Prostate gland (tissue), 2 donors: ENCODE results near the gene ACIN1. TPM values are rescaled to one million over a fixed set of nuclear protein-coding genes. Genes with fewer than 3 reads are reported as not detected.

Source experiments
- DNase-seq: peaks from one replicate; pipeline ENCODE4 v3.0.0-alpha.2; 2019; ENCODE audit warnings: low spot score
- H3K27ac ChIP-seq, 2 donors: fragments of 200-600 bp; sonication (generic); 2 replicates each; pipeline ENCODE4 v1.5.1; 2017 to 2019
- H3K27me3 ChIP-seq: fragments of 200-600 bp; sonication (generic); replicated peaks from 2 replicates; pipeline ENCODE4 v1.5.1; 2019; ENCODE audit not compliant: insufficient read depth
- H3K36me3 ChIP-seq, 2 donors: fragments of 200-600 bp; sonication (generic); 1 replicate in 1 of 2; 2 replicates in 1 of 2; pipeline versions ENCODE4 v1.5.1 to v1.8.1; 2017 to 2019
- H3K4me1 ChIP-seq: fragments of 200-600 bp; sonication (generic); replicated peaks from 2 replicates; pipeline ENCODE4 v1.5.1; 2019
- H3K4me3 ChIP-seq, 2 donors: fragments of 200-600 bp; sonication (generic); 2 replicates each; pipeline ENCODE4 v1.5.1; 2017 to 2019
- H3K9me3 ChIP-seq: fragments of 200-600 bp; sonication (generic); 2 replicates; pipeline ENCODE4 v1.5.1; 2017
- CTCF ChIP-seq, 4 experiments: fragments of 200-600 bp in 2 of 4; fragments of 450-650 bp in 2 of 4; sonication (generic) in 2 of 4; IDR thresholded peaks; 1 replicate in 3 of 4; 2 replicates in 1 of 4; pipeline ENCODE4 v1.5.1; 2016 to 2019; ENCODE audit warnings: antibody characterized with exemption in 4 of 4, mild to moderate bottlenecking in 2 of 4, moderate library complexity in 2 of 4
- POLR2A ChIP-seq: fragments of 450-650 bp; IDR thresholded peaks from one replicate; pipeline ENCODE4 v1.6.1; 2016; ENCODE audit warnings: antibody characterized with exemption, mild to moderate bottlenecking
- POLR2AphosphoS5 ChIP-seq: sonication (generic); formaldehyde crosslinking; IDR thresholded peaks from one replicate; pipeline ENCODE4 v1.6.1; 2017; ENCODE audit warnings: antibody characterized with exemption
- WGBS: methylation state at CpG from one replicate; pipeline ENCODE4 v1.1.5; 2018; 5-methylcytosine and 5-hydroxymethylcytosine counted together
- intact Hi-C: fragments of 100-400 bp; cut with DNase I; formaldehyde crosslinking; loops from one replicate; pipeline ENCODE4 v1.14.2; 2022
- total RNA-seq, 2 donors: library from RNA; depleted of rRNA; stranded (reverse); fragments of >200 nt; gene quantifications; one replicate each; pipeline ENCODE4 v1.1.0, GENCODE V29; 2016

The ACIN1 gene
- total RNA-seq, 2 donors from 2014 or later = 86.6 to 168 TPM

- H3K27me3 ChIP-seq = no peaks in the 10 kb centered on the region
- intact Hi-C loops = no loop called here
- H3K4me1 ChIP-seq = no peaks in the 10 kb centered on the region
- no peak for TF ChIP-seq CTCF (IDR thresholded peaks at IDR 0.05)
- no peak for TF ChIP-seq POLR2AphosphoS5
- no peak for TF ChIP-seq POLR2A
- H3K4me3 ChIP-seq = no peak overlapping the region
- H3K9me3 ChIP-seq = no peaks in the 10 kb centered on the region
- H3K36me3 ChIP-seq = peaks cover 14 to 33% of the 10 kb centered on the region in 2 donors
- 90% methylated on average over 17 of the region's 17 CpGs for WGBS
- H3K27ac ChIP-seq = no peak overlapping the region
- no peak for DNase-seq
Observed at GRCh38 chr14:23060536-23061260, 34.2 kb downstream of the ACIN1 start.

DNA sequence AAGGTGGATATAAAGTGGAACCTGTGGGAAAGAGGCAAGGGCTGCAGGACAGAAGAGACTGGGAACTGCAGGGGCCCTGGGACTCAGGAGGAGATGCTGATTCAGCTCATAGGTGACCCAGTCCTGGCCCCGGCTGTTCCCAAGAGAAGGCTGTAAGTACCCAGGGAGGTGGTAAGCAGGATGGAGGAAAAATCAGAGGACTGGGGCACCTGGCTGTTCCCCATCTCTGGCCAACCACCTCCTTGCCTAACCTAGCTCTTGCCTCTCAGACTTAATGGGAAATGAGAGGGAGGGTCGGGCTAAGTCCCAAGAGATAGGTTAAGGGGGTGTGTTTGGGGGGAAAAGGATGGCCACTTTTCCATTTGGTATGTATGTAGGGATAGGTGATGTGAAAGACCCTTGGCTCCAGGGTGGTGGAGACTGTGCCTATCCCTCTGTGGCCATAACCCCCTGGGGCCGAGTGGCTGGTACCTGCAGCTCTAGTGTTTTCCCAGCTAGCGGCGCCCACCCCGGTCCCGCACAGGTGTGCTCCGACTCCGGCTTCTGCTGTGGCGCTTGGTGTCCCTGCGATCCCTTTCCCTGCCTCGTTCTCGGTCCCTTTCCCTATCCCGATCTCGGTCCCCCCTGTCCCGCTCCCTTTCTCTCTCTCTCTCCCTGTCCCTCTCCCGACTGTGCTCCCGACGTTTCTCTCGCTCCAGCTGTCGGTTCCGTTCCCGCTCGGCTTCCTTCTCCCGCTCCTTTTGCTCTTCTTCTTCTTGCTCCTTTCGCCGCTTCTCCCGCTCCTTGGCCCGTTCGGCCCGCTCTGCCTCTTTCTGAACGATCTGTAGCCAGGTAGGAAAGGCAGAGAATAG is 36.1 kb downstream of the ACIN1 start:
- Histone ChIP-seq H3K36me3 (peaks cover 14 to 26% of the 10 kb centered on the region in 2 donors), H3K27me3 (no peaks in the 10 kb centered on the region), H3K9me3 (no peaks in the 10 kb centered on the region), H3K27ac (no peak overlapping the region), H3K4me3 (no peak overlapping the region), H3K4me1 (no peaks in the 10 kb centered on the region)
- intact Hi-C loops = no loop called here
- WGBS = 87% methylated on average over 32 of the region's 32 CpGs
- no peak for DNase-seq
- no peak for TF ChIP-seq POLR2AphosphoS5
- no peak for TF ChIP-seq POLR2A
- no peak for TF ChIP-seq CTCF (IDR thresholded peaks at IDR 0.05)

DNA sequence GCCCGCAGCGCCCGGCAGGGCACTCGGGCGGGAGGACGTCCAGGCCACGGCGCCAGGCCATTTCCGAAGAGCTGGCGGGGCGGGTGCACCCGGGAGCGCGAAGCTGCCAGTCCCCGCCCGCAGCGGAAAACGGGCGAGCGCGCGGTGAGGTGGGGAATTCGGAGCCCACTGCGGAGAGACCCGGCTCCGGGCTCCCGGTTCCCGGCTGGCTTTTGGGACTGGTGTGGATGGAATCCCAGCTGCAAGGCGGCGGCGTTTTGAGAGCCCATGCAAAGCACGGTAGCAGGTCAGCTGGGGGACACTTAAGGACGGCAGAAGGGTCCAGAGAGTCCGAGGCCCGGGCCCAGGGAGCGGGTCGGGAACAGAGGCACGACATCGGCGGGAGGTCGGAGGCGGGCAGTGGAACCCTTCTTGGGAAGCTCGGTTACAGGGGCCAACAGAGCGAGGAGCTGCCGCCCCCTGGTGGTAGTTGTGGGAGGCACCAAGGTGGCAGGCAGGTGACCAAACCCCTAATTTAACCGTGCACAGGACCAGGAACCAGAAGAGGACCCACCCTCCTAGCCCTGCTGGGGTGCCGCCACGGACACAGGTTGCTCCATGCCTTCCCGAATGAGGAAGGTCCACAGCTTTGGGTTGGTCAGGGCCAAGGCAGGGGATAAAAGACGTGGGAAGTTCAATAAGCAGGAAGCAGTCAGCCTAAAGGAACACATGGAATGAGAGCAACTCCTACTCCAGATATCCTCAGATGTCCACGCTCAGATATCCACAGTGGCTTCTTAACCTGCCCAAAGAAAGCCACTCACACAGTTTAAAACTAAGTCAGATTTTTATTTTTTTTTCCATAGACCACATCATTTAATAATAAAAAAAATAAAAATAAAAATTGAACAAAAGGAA is 36.9 kb downstream of the ACIN1 start:
- DNase-seq = peak; percentile 85
- peak; percentile 92 to 95 (median 94) for TF ChIP-seq CTCF (IDR thresholded peaks at IDR 0.05)
- peak; percentile 51 for TF ChIP-seq POLR2AphosphoS5
- no peak for TF ChIP-seq POLR2A
- Histone ChIP-seq H3K9me3 (no peaks in the 10 kb centered on the region), H3K27me3 (no peaks in the 10 kb centered on the region), H3K4me3 (peak overlapping the region; percentile 63 to 73), H3K4me1 (no peaks in the 10 kb centered on the region), H3K36me3 (peaks cover 9 to 18% of the 10 kb centered on the region in 2 donors), H3K27ac (peak overlapping the region; percentile 82 to 83)
- 3% methylated on average over 30 of the region's 51 CpGs for WGBS
- intact Hi-C loops = loop anchor here (2.0 kb wide), 1 partner anchor 71 kb away; no protein-coding TSS in a partner anchor

GRCh38 chr14:23056956-23057756 is 37.8 kb downstream of the ACIN1 start, which contains the start of gene CDH24:
TSS of gene CDH24 (minus strand) at chr14:23057520. CDS start at chr14:23055733, 1,787 bp downstream.
- Histone ChIP-seq H3K36me3 (peaks cover under 1 to 12% of the 10 kb centered on the region in 2 donors), H3K27ac (peak within 1 kb of the TSS; percentile 82 to 83), H3K4me1 (no peaks in the 10 kb centered on the region), H3K9me3 (no peaks in the 10 kb centered on the region), H3K4me3 (peak within 1 kb of the TSS; percentile 63 to 73), H3K27me3 (no peaks in the 10 kb centered on the region)
- TF ChIP-seq POLR2AphosphoS5 (no peak), CTCF (IDR thresholded peaks at IDR 0.05) (no peak), POLR2A (peak; percentile 66)
- peak; percentile 70 for DNase-seq
- 2% methylated on average over 47 of the region's 73 CpGs for WGBS
- intact Hi-C loops = loop anchor here (2.0 kb wide), 1 partner anchor 70 kb away; no protein-coding TSS in a partner anchor
